Epithelial cell of alveolus of lung (primary cell): Measurements from ENCODE around the gene PRRT4. TPM values are rescaled to one million over a fixed set of nuclear protein-coding genes. Genes with fewer than 3 reads are reported as not detected.

Experiments
- total RNA-seq: library from RNA; depleted of rRNA; stranded (reverse); fragments of >200 nt; gene quantifications from 2 replicates; pipeline ENCODE4 v1.2.1, GENCODE V29; 2015

The PRRT4 gene
- total RNA-seq = 0.16 TPM in 1 of 2 replicates, not detected in the other

GRCh38 chr7:128361411-128362379, at the start of gene PRRT4:
PRRT4 (minus strand) TSS chr7:128361690.

DNA sequence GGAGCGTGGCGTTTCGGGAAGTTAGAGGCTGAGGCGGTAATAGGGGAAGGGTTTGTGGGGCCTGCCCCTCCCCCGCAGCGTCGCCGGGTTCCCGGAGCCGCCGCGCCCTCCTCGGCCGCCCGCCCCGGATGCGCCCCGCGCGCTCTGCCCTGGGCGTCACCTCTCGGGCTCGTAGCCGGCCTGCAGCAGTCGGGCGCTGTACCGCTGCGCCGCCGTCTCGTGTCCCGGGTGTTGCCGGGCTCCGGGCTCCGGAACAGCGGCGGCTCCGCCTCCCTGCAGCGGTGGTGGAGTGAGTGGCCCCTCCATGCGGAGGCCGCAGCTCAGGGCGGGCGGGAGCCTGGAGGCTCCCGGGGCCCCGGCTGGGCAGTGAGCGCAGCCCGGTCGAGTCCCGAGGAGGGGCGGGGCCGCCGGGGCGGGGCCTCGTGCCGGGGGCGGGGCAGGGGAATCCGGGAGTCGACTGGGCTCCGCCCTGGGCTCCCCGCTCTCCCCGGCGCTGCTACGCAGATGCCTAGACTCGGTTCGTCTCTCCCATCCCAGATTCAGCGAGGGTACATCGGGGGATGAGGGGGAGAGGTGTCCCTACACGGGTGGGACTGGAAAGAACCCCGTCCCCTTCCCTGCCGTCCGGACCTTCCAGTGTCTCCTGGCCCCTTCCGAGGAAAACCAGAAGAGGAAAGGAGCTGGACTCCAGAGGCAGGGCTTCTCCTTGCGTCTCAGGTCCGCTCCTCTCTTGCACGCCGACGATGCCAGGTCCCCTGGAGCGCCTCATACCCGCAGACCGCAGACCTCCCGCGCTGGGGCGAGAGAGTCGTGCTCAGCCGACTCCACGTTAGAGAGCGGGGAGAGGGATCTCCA, 48.3 kb upstream of the PRRT4 start, which contains the start of gene IMPDH1:
Gene IMPDH1, minus strand, starts transcription at position 387 of the 855 bp plus-strand sequence. Its CDS starts 81 bp downstream, at position 306.

GRCh38 chr7:128343554-128344430, 17.7 kb downstream of the PRRT4 start, which contains the start of gene RBM28:
RBM28 (minus strand) TSS chr7:128343908; CDS start chr7:128343793, 115 bp downstream.

Other genes starting within 250 kb of the PRRT4 start
- gene LEP, start 120.4 kb downstream of the PRRT4 start, total RNA-seq = not detected in 2 replicates
- 13.0 and 15.6 TPM in 2 replicates for gene RBM28, start 17.8 kb downstream of the PRRT4 start, total RNA-seq
- 37.7 and 83.9 TPM in 2 replicates for gene IMPDH1, start 48.3 kb upstream of the PRRT4 start, total RNA-seq
- 34.6 and 52.5 TPM in 2 replicates for gene HILPDA, start 94.2 kb upstream of the PRRT4 start, total RNA-seq
- gene METTL2B, start 115.1 kb upstream of the PRRT4 start, total RNA-seq = 20.8 and 27.7 TPM in 2 replicates